ENCODE results near the gene TUBG2.

DNA sequence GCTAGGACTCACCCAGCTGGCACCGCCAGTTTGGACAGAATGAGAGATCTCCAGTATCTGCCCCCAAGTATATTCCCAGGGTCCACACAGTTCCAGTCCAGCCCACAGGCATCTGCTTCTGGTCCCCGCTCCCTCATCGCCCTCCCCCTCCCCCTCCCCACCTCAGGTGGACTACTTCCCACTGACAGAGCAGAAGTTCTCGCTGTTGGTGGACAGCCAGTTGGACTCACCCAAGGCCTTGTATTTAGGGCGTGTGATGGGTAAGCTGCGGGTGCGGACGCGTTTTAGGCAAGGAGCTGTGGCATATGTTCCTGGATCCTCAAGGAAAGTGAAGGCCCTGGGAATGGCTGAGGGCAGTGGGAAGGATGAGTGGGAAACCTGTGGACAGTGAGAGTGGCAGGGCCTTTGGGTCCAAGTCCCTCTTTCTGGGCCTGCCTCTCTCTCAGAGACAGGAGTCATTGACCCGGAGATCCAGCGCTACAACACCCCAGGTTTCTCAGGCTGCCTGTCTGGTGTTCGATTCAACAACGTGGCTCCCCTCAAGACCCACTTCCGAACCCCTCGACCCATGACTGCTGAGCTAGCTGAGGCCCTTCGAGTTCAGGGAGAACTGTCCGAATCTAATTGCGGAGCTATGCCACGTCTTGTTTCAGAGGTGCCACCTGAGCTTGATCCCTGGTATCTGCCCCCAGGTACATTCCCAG lies 38.2 kb downstream of the TUBG2 start:
- TF ChIP-seq, protein P1, sequence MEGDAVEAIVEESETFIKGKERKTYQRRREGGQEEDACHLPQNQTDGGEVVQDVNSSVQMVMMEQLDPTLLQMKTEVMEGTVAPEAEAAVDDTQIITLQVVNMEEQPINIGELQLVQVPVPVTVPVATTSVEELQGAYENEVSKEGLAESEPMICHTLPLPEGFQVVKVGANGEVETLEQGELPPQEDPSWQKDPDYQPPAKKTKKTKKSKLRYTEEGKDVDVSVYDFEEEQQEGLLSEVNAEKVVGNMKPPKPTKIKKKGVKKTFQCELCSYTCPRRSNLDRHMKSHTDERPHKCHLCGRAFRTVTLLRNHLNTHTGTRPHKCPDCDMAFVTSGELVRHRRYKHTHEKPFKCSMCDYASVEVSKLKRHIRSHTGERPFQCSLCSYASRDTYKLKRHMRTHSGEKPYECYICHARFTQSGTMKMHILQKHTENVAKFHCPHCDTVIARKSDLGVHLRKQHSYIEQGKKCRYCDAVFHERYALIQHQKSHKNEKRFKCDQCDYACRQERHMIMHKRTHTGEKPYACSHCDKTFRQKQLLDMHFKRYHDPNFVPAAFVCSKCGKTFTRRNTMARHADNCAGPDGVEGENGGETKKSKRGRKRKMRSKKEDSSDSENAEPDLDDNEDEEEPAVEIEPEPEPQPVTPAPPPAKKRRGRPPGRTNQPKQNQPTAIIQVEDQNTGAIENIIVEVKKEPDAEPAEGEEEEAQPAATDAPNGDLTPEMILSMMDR (conservative IDR thresholded peaks at IDR 0.05; ENCODE audit: low read length) = no peak
- TF ChIP-seq EZH2phosphoT487 (IDR thresholded peaks at IDR 0.05; ENCODE audit: borderline replicate concordance) = no peak

Measured in Loucy (cell line).